Stimulated activated memory B cell treated with anti-CD40 and anti-IgM and Interleukin-4, amounts not matched to agents 10 μg/mL and 1 μg/mL and 100 μg/mL, for 72 hours (primary cell): Measurements from ENCODE around the gene AGAP1.

ENCODE experiments used
- ATAC-seq: fragments of 150-1000 bp; cut with Tn5 transposase; 2 replicates; pipeline ENCODE4 v1.10.0; 2021
- H3K27ac Mint-ChIP-seq: one replicate; pipeline ENCODE4 v1.8.0; 2022; ENCODE audit warnings: mild to moderate bottlenecking, mixed read lengths
- H3K27me3 Mint-ChIP-seq: one replicate; pipeline ENCODE4 v1.8.0; 2022; ENCODE audit warnings: mixed read lengths
- H3K36me3 Mint-ChIP-seq: one replicate; pipeline ENCODE4 v1.8.0; 2022; ENCODE audit warnings: mixed read lengths
- H3K4me1 Mint-ChIP-seq: one replicate; pipeline ENCODE4 v1.8.0; 2022; ENCODE audit warnings: mixed read lengths
- H3K4me3 Mint-ChIP-seq: one replicate; pipeline ENCODE4 v1.8.0; 2022; ENCODE audit warnings: mild to moderate bottlenecking, moderate library complexity, mixed read lengths
- H3K9me3 Mint-ChIP-seq: one replicate; pipeline ENCODE4 v1.8.0; 2022; ENCODE audit warnings: mixed read lengths

AGAP1 gene

GRCh38 chr2:235669983-235670962 lies 176.4 kb downstream of the AGAP1 start:
- H3K4me3 Mint-ChIP-seq: no peak overlapping the region
- no peak for ATAC-seq
- H3K27me3 Mint-ChIP-seq: peaks cover 58% of the 10 kb centered on the region
- H3K4me1 Mint-ChIP-seq: no peaks in the 10 kb centered on the region
- no peaks in the 10 kb centered on the region for H3K36me3 Mint-ChIP-seq
- H3K9me3 Mint-ChIP-seq: no peaks in the 10 kb centered on the region
- no peak overlapping the region for H3K27ac Mint-ChIP-seq

- Mint-ChIP-seq H3K4me1 (no peaks in the 10 kb centered on the region), H3K27ac (no peak overlapping the region), H3K9me3 (no peaks in the 10 kb centered on the region), H3K36me3 (no peaks in the 10 kb centered on the region), H3K4me3 (no peak overlapping the region), H3K27me3 (peaks cover 51% of the 10 kb centered on the region)
- no peak for ATAC-seq
These were observed 177.3 kb downstream of the AGAP1 start for GRCh38 chr2:235670974-235671787.

GRCh38 chr2:235672720-235673119 lies 178.9 kb downstream of the AGAP1 start:
- H3K27me3 Mint-ChIP-seq: peaks cover 36% of the 10 kb centered on the region

GRCh38 chr2:235674146-235674545 lies 180.3 kb downstream of the AGAP1 start:
- no peaks in the 10 kb centered on the region for H3K36me3 Mint-ChIP-seq
- no peaks in the 10 kb centered on the region for H3K9me3 Mint-ChIP-seq
- H3K4me1 Mint-ChIP-seq: no peaks in the 10 kb centered on the region

More at GRCh38 chr2:235672720-235673119, 178.9 kb downstream of the AGAP1 start:
- no peak for ATAC-seq
- Mint-ChIP-seq H3K9me3 (no peaks in the 10 kb centered on the region), H3K27ac (no peak overlapping the region), H3K36me3 (no peaks in the 10 kb centered on the region), H3K4me3 (no peak overlapping the region), H3K4me1 (no peaks in the 10 kb centered on the region)

GRCh38 chr2:235674812-235675211 lies 181.0 kb downstream of the AGAP1 start:
- Mint-ChIP-seq H3K9me3 (no peaks in the 10 kb centered on the region), H3K27ac (no peak overlapping the region), H3K27me3 (peaks cover 22% of the 10 kb centered on the region), H3K36me3 (no peaks in the 10 kb centered on the region), H3K4me3 (no peak overlapping the region), H3K4me1 (no peaks in the 10 kb centered on the region)
- ATAC-seq: no peak

More at GRCh38 chr2:235674146-235674545, 180.3 kb downstream of the AGAP1 start:
- peaks cover 22% of the 10 kb centered on the region for H3K27me3 Mint-ChIP-seq
- no peak for ATAC-seq
- H3K4me3 Mint-ChIP-seq: no peak overlapping the region
- no peak overlapping the region for H3K27ac Mint-ChIP-seq

- H3K9me3 Mint-ChIP-seq: no peaks in the 10 kb centered on the region
- H3K27ac Mint-ChIP-seq: no peak overlapping the region
- ATAC-seq: no peak
- H3K36me3 Mint-ChIP-seq: no peaks in the 10 kb centered on the region
- no peak overlapping the region for H3K4me3 Mint-ChIP-seq
- peaks cover 22% of the 10 kb centered on the region for H3K27me3 Mint-ChIP-seq
- H3K4me1 Mint-ChIP-seq: no peaks in the 10 kb centered on the region
These were observed 182.1 kb downstream of the AGAP1 start for GRCh38 chr2:235675678-235676535.

GRCh38 chr2:235676536-235676799 lies 182.6 kb downstream of the AGAP1 start:
- ATAC-seq: no peak
- Mint-ChIP-seq H3K27ac (no peak overlapping the region), H3K4me3 (no peak overlapping the region), H3K36me3 (no peaks in the 10 kb centered on the region), H3K9me3 (no peaks in the 10 kb centered on the region), H3K27me3 (peaks cover 17% of the 10 kb centered on the region), H3K4me1 (no peaks in the 10 kb centered on the region)

- Mint-ChIP-seq H3K27me3 (peaks cover 9% of the 10 kb centered on the region), H3K4me1 (no peaks in the 10 kb centered on the region)
These were observed 183.5 kb downstream of the AGAP1 start for GRCh38 chr2:235677276-235677788.

GRCh38 chr2:235677937-235678336 lies 184.1 kb downstream of the AGAP1 start:
- Mint-ChIP-seq H3K27me3 (peaks cover 3% of the 10 kb centered on the region), H3K27ac (no peak overlapping the region), H3K4me3 (no peak overlapping the region), H3K36me3 (no peaks in the 10 kb centered on the region), H3K4me1 (no peaks in the 10 kb centered on the region), H3K9me3 (no peaks in the 10 kb centered on the region)
- ATAC-seq: no peak

More at GRCh38 chr2:235677276-235677788, 183.5 kb downstream of the AGAP1 start:
- H3K27ac Mint-ChIP-seq: no peak overlapping the region
- H3K36me3 Mint-ChIP-seq: no peaks in the 10 kb centered on the region
- H3K9me3 Mint-ChIP-seq: no peaks in the 10 kb centered on the region
- H3K4me3 Mint-ChIP-seq: no peak overlapping the region
- ATAC-seq: no peak

GRCh38 chr2:235678712-235679111 lies 184.9 kb downstream of the AGAP1 start:
- Mint-ChIP-seq H3K27ac (no peak overlapping the region), H3K9me3 (no peaks in the 10 kb centered on the region), H3K4me3 (no peak overlapping the region), H3K27me3 (no peaks in the 10 kb centered on the region), H3K36me3 (no peaks in the 10 kb centered on the region), H3K4me1 (no peaks in the 10 kb centered on the region)
- no peak for ATAC-seq

GRCh38 chr2:235679471-235679870 lies 185.6 kb downstream of the AGAP1 start:
- H3K36me3 Mint-ChIP-seq: no peaks in the 10 kb centered on the region
- no peak overlapping the region for H3K27ac Mint-ChIP-seq
- no peaks in the 10 kb centered on the region for H3K9me3 Mint-ChIP-seq
- no peak overlapping the region for H3K4me3 Mint-ChIP-seq
- ATAC-seq: no peak
- no peaks in the 10 kb centered on the region for H3K4me1 Mint-ChIP-seq
- H3K27me3 Mint-ChIP-seq: no peaks in the 10 kb centered on the region

GRCh38 chr2:235685024-235685721 lies 191.3 kb downstream of the AGAP1 start:
- Mint-ChIP-seq H3K36me3 (no peaks in the 10 kb centered on the region), H3K4me1 (no peaks in the 10 kb centered on the region), H3K4me3 (no peak overlapping the region), H3K27me3 (peaks cover 14% of the 10 kb centered on the region), H3K27ac (no peak overlapping the region), H3K9me3 (no peaks in the 10 kb centered on the region)
- no peak for ATAC-seq

- Mint-ChIP-seq H3K4me1 (no peaks in the 10 kb centered on the region), H3K27ac (no peak overlapping the region), H3K36me3 (no peaks in the 10 kb centered on the region), H3K9me3 (no peaks in the 10 kb centered on the region), H3K4me3 (no peak overlapping the region), H3K27me3 (peaks cover 14% of the 10 kb centered on the region)
- ATAC-seq: no peak
These were observed 194.9 kb downstream of the AGAP1 start for GRCh38 chr2:235688511-235689426.
